BLaER1 (cell line): ENCODE measurements around the gene PTCH1.

ENCODE experiments used
- H3K27ac ChIP-seq: shearing (Covaris generic); formaldehyde crosslinking; 2 replicates; pipeline ENCODE4 v1.8.1; 2022
- H3K27me3 ChIP-seq: shearing (Covaris generic); formaldehyde crosslinking; 2 replicates; pipeline ENCODE4 v1.8.1; 2022
- H3K36me3 ChIP-seq: shearing (Covaris generic); formaldehyde crosslinking; 2 replicates; pipeline ENCODE4 v1.8.1; 2022
- H3K4me1 ChIP-seq: shearing (Covaris generic); formaldehyde crosslinking; 2 replicates; pipeline ENCODE4 v1.8.1; 2022
- H3K4me2 ChIP-seq: shearing (Covaris generic); formaldehyde crosslinking; 2 replicates; pipeline ENCODE4 v1.8.1; 2022
- H3K4me3 ChIP-seq: shearing (Covaris generic); formaldehyde crosslinking; 2 replicates; pipeline ENCODE4 v1.8.1; 2022
- H3K9ac ChIP-seq: shearing (Covaris generic); formaldehyde crosslinking; 2 replicates; pipeline ENCODE4 v1.8.1; 2022
- H3K9me3 ChIP-seq: shearing (Covaris generic); formaldehyde crosslinking; 2 replicates; pipeline ENCODE4 v1.8.1; 2022
- H4K20me1 ChIP-seq: shearing (Covaris generic); formaldehyde crosslinking; 2 replicates; pipeline ENCODE4 v1.8.1; 2022
- Cebpa-rat ChIP-seq: shearing (Covaris generic); IDR thresholded peaks from 2 replicates; pipeline ENCODE4 v1.8.1; 2022

Gene PTCH1

DNA sequence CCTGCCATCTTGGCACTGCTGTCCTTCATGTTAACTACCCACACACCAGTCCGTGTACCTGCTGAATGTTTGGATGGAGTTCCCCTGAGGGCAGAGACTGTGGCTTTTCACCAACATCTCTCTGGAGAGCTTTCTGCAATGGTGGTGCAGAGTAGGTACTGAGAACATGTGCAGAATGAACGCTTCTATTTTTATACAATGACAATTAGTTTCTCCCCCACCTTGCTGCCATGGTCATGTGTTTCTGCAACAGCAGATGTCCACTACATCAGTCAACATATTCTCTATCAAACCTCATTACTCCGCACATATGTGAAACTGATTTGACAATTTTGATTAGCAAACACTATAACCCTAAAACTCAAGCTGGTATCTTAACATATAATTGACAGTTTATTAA, 14.5 kb downstream of the PTCH1 start:
- Histone ChIP-seq H3K9ac (no peak overlapping the region), H3K27ac (no peak overlapping the region), H3K36me3 (peaks cover 30% of the 10 kb centered on the region), H4K20me1 (peaks cover 80% of the 10 kb centered on the region), H3K27me3 (peaks cover 9% of the 10 kb centered on the region; the same call in 1 of the 2 replicates), H3K4me3 (no peak overlapping the region), H3K4me1 (peaks cover 45% of the 10 kb centered on the region), H3K4me2 (peak overlapping the region; percentile 30), H3K9me3 (no peaks in the 10 kb centered on the region)
- TF ChIP-seq Cebpa-rat, result no peak

DNA sequence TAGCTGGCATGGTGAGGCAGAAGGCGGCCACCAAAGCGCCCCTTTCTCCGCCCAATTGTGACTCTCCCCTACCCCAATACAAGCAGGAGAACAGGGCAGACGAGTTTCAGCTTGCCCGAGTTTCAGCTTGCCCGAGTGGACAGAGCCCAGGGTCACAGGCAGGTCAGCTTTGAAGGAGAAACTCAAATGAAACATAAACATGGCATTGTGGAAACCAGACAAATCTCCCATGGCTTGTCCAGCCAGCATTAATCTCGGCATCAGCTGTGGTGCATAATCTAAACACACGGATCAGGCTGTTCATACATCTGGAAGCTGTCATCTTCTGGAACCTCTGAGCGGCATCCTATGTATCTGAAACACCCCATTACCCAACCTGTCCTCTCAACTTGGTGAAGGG, 16.9 kb downstream of the PTCH1 start:
- no peak overlapping the region for H3K9ac ChIP-seq

GRCh38 chr9:95499046-95499676, 17.6 kb downstream of the PTCH1 start:
- Histone ChIP-seq H3K36me3 (peaks cover 30% of the 10 kb centered on the region), H3K9me3 (no peaks in the 10 kb centered on the region), H3K27me3 (no peaks in the 10 kb centered on the region), H3K4me1 (peaks cover 56% of the 10 kb centered on the region), H3K27ac (no peak overlapping the region), H4K20me1 (peaks cover 93% of the 10 kb centered on the region), H3K4me3 (no peak overlapping the region), H3K4me2 (no peak overlapping the region), H3K9ac (no peak overlapping the region)
- TF ChIP-seq Cebpa-rat, result no peak

More for the DNA sequence above, 16.9 kb downstream of the PTCH1 start:
- TF ChIP-seq Cebpa-rat, result no peak
- H4K20me1 ChIP-seq, result peaks cover 97% of the 10 kb centered on the region
- peaks cover 56% of the 10 kb centered on the region for H3K4me1 ChIP-seq
- no peak overlapping the region for H3K4me2 ChIP-seq
- no peak overlapping the region for H3K4me3 ChIP-seq
- H3K27ac ChIP-seq, result no peak overlapping the region
- no peaks in the 10 kb centered on the region for H3K27me3 ChIP-seq
- H3K36me3 ChIP-seq, result peaks cover 30% of the 10 kb centered on the region
- H3K9me3 ChIP-seq, result no peaks in the 10 kb centered on the region

DNA sequence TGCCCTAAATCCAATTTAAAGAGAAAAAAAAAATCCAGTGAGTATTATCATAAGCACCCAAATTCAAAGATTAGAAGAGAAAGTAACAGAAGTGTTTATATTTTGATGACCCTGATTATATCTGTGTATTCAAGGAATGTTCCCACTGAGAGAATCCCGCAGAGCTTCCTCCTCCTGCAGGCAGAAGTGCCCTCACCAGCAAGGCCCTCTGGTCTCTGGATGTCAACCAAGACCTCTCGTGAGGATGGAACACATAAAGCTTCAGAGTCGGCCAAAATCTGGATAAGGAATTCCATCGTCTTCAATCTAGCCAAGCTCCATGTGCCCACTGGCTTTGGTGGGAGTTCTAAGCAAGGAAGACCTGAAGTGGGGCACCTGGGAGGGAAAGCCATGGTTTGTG, 18.1 kb downstream of the PTCH1 start:
- no peaks in the 10 kb centered on the region for H3K9me3 ChIP-seq
- H3K4me1 ChIP-seq, result peaks cover 57% of the 10 kb centered on the region
- no peak overlapping the region for H3K4me2 ChIP-seq
- TF ChIP-seq Cebpa-rat, result no peak
- no peak overlapping the region for H3K4me3 ChIP-seq
- H3K27ac ChIP-seq, result no peak overlapping the region
- peaks cover 30% of the 10 kb centered on the region for H3K36me3 ChIP-seq
- H4K20me1 ChIP-seq, result peaks cover 89% of the 10 kb centered on the region
- H3K27me3 ChIP-seq, result no peaks in the 10 kb centered on the region
- H3K9ac ChIP-seq, result no peak overlapping the region

- Histone ChIP-seq H3K9me3 (no peaks in the 10 kb centered on the region), H3K27ac (no peak overlapping the region), H3K9ac (no peak overlapping the region), H3K4me2 (no peak overlapping the region), H3K36me3 (peaks cover 30% of the 10 kb centered on the region), H4K20me1 (peaks cover 88% of the 10 kb centered on the region), H3K4me1 (peaks cover 57% of the 10 kb centered on the region), H3K27me3 (no peaks in the 10 kb centered on the region), H3K4me3 (no peak overlapping the region)
- TF ChIP-seq Cebpa-rat, result no peak
Measured at GRCh38 chr9:95497772-95498171, 19.0 kb downstream of the PTCH1 start.

DNA sequence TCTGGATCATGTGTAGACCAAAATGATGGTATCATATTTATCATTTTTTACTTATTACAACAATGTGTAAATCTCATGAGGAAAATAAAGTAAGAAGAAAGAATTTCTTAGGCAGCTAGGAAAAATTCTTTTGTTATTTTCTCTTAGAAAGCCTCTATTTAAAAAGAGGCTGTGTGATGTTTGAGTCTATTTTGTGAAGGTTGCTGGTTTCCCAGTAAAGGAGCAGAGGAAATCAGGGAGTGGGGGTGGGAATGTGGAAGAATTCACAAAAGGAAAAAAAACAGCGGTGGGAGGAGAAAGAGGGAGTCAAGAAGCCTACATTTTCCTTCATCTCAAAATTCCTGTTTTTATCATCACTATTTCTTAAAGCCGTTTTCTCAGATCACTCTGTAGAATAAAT, 20.1 kb downstream of the PTCH1 start:
- Histone ChIP-seq H3K4me1 (peaks cover 57% of the 10 kb centered on the region), H4K20me1 (peaks cover 88% of the 10 kb centered on the region), H3K4me3 (no peak overlapping the region), H3K27ac (no peak overlapping the region), H3K9me3 (no peaks in the 10 kb centered on the region), H3K27me3 (no peaks in the 10 kb centered on the region), H3K36me3 (peaks cover 26% of the 10 kb centered on the region), H3K9ac (no peak overlapping the region), H3K4me2 (no peak overlapping the region)
- no peak for TF ChIP-seq Cebpa-rat

GRCh38 chr9:95495961-95496360, 20.8 kb downstream of the PTCH1 start:
- H3K27me3 ChIP-seq, result no peaks in the 10 kb centered on the region
- peaks cover 88% of the 10 kb centered on the region for H4K20me1 ChIP-seq
- H3K4me2 ChIP-seq, result peak overlapping the region; percentile 85
- no peaks in the 10 kb centered on the region for H3K9me3 ChIP-seq
- TF ChIP-seq Cebpa-rat, result no peak
- no peak overlapping the region; the same call in 1 of the 2 replicates for H3K27ac ChIP-seq
- H3K4me1 ChIP-seq, result peaks cover 57% of the 10 kb centered on the region
- peaks cover 23% of the 10 kb centered on the region for H3K36me3 ChIP-seq
- H3K4me3 ChIP-seq, result no peak overlapping the region
- no peak overlapping the region for H3K9ac ChIP-seq

DNA sequence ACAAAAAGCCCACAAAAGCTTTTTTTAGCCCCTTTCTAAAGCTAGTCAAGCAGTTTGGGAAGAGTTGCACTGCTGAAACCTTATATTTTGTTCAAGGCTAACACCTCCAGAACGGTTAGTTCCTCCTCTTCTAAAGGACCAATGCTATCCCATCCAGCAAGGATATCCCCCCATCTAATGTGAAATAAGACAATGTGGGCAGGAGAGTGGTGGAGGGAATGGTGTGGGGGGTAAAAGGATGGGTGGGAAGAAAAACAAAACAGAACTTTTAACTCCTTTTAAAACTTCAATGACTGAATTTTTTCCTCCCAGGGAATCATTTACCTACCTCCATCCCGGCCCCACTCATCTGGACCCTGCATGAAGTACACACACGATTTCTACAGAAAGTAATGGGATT, 21.2 kb downstream of the PTCH1 start:
- H3K4me2 ChIP-seq, result peak overlapping the region; percentile 85
- peaks cover 57% of the 10 kb centered on the region for H3K4me1 ChIP-seq
- no peak overlapping the region; the same call in 1 of the 2 replicates for H3K27ac ChIP-seq
- peaks cover 85% of the 10 kb centered on the region for H4K20me1 ChIP-seq
- H3K9me3 ChIP-seq, result no peaks in the 10 kb centered on the region
- H3K36me3 ChIP-seq, result peaks cover 20% of the 10 kb centered on the region
- H3K27me3 ChIP-seq, result no peaks in the 10 kb centered on the region
- no peak for TF ChIP-seq Cebpa-rat
- H3K9ac ChIP-seq, result no peak overlapping the region
- no peak overlapping the region for H3K4me3 ChIP-seq

GRCh38 chr9:95494416-95495371, 22.1 kb downstream of the PTCH1 start:
- Histone ChIP-seq H3K4me1 (peaks cover 57% of the 10 kb centered on the region), H3K27me3 (no peaks in the 10 kb centered on the region), H3K4me3 (peak overlapping the region; percentile 54), H3K9me3 (no peaks in the 10 kb centered on the region), H3K4me2 (peak overlapping the region; percentile 85), H3K27ac (peak overlapping the region; percentile 71), H4K20me1 (peaks cover 77% of the 10 kb centered on the region), H3K9ac (peak overlapping the region; percentile 65; the same call in 1 of the 2 replicates), H3K36me3 (peaks cover 11% of the 10 kb centered on the region)
- TF ChIP-seq Cebpa-rat, result peak; percentile 79

DNA sequence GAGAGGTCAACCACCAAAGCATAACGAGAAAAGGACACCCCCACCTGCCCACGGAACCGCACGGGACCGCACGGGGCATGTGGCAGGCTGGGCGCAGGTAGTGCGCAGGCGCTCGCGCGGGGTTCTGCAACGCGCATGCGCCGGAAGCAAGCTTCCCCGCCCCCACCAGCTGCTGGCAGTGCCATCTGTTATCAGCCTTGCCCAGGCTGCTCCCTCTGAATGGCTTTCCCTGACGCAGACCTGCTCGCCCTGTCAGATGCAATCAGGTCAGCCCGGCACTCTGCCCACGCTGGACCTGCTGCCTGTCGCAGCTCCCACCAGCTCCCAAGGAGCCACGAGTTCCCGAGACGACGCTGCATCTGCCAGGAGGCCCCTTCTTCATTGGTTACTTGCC, 22.8 kb downstream of the PTCH1 start:
- H3K36me3 ChIP-seq, result peaks cover 8% of the 10 kb centered on the region; the same call in 1 of the 2 replicates
- peaks cover 57% of the 10 kb centered on the region for H3K4me1 ChIP-seq
- peak overlapping the region; percentile 71 for H3K27ac ChIP-seq
- no peaks in the 10 kb centered on the region for H3K27me3 ChIP-seq
- H3K9me3 ChIP-seq, result no peaks in the 10 kb centered on the region
- peak overlapping the region; percentile 85 for H3K4me2 ChIP-seq
- peaks cover 77% of the 10 kb centered on the region for H4K20me1 ChIP-seq
- peak overlapping the region; percentile 54 for H3K4me3 ChIP-seq
- peak overlapping the region; percentile 65; the same call in 1 of the 2 replicates for H3K9ac ChIP-seq
- TF ChIP-seq Cebpa-rat, result no peak
